ENCODE data around the gene ITGAE. TPM values are rescaled to one million over a fixed set of nuclear protein-coding genes. Genes with fewer than 3 reads are reported as not detected.

ITGAE gene
- total RNA-seq, 1 donor from 2014 or later = 17.4 TPM

- peak; percentile 84 for DNase-seq
Measured at GRCh38 chr17:3667366-3668278, 133.4 kb downstream of the ITGAE start.

- DNase-seq = no peak
Measured at GRCh38 chr17:3666516-3666915, 134.5 kb downstream of the ITGAE start.

- no peak for DNase-seq
Measured at GRCh38 chr17:3665834-3666233, 135.2 kb downstream of the ITGAE start.

Other genes starting within 250 kb of the ITGAE start
- 13.5 TPM for gene TRPV3, start 243.4 kb downstream of the ITGAE start, total RNA-seq
- 4.9 TPM for gene TRPV1, start 191.8 kb downstream of the ITGAE start, total RNA-seq
- 10.9 TPM for gene SHPK, start 164.9 kb downstream of the ITGAE start, total RNA-seq
- 9.1 TPM for gene CTNS, start 164.4 kb downstream of the ITGAE start, total RNA-seq
- gene TAX1BP3, start 132.6 kb downstream of the ITGAE start, total RNA-seq = 42.7 TPM
- gene EMC6, start 132.4 kb downstream of the ITGAE start, total RNA-seq = 6.6 TPM
- gene P2RX5, start 105.0 kb downstream of the ITGAE start, total RNA-seq = 1.5 TPM
- gene HASPIN, start 77.3 kb downstream of the ITGAE start, total RNA-seq = 2.0 TPM
- gene NCBP3, start 45.1 kb upstream of the ITGAE start, total RNA-seq = 30.3 TPM
- 6.1 TPM for gene CAMKK1, start 91.9 kb upstream of the ITGAE start, total RNA-seq
- 2.6 TPM for gene P2RX1, start 115.3 kb upstream of the ITGAE start, total RNA-seq
- gene ATP2A3, start 163.2 kb upstream of the ITGAE start, total RNA-seq = 5.5 TPM